Measurements from ENCODE around the gene ZNF217.

DNA sequence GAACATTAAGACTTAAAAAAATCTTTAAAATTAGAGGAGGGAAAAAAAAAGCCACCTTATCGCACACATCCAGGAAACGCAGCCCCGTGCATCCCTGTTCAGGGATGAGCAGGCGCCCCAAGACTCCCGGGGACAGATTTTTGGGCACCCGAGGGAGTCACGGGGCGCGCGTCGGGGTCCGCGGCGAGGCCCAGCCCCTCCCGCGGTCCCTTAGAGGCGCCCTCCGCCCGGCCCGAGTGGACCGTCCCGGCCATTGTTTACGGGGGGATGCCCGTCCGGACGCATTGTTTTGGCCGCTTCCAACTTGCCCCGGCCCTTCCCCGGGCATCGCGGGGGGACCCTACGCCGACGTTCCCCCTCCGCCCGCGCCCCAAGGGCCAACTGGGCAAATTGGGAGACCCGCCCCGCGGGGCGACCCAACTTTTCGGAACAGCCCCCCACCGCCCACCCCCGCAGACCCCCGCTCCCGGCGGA lies 610 bp downstream of the ZNF217 start:
- TF ChIP-seq, protein P1, sequence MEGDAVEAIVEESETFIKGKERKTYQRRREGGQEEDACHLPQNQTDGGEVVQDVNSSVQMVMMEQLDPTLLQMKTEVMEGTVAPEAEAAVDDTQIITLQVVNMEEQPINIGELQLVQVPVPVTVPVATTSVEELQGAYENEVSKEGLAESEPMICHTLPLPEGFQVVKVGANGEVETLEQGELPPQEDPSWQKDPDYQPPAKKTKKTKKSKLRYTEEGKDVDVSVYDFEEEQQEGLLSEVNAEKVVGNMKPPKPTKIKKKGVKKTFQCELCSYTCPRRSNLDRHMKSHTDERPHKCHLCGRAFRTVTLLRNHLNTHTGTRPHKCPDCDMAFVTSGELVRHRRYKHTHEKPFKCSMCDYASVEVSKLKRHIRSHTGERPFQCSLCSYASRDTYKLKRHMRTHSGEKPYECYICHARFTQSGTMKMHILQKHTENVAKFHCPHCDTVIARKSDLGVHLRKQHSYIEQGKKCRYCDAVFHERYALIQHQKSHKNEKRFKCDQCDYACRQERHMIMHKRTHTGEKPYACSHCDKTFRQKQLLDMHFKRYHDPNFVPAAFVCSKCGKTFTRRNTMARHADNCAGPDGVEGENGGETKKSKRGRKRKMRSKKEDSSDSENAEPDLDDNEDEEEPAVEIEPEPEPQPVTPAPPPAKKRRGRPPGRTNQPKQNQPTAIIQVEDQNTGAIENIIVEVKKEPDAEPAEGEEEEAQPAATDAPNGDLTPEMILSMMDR (IDR thresholded peaks at IDR 0.05), result no peak
- TF ChIP-seq EZH2 (IDR thresholded peaks at IDR 0.05) (no peak), EZH2phosphoT487 (IDR thresholded peaks at IDR 0.05) (no peak)

Data from neural progenitor cell (in vitro differentiated cells).